ENCODE data around the gene FAM20C.

GRCh38 chr7:173209-173918 is 19.0 kb upstream of the FAM20C start:
- TF ChIP-seq CTCF (IDR thresholded peaks at IDR 0.05; ENCODE audit: extremely low read depth in 1 of 2, insufficient read depth in 1 of 2, low read depth in 1 of 2, low read length in 2 of 2), result no peak
- no peak for TF ChIP-seq FOS (IDR thresholded peaks at IDR 0.05; ENCODE audit: borderline replicate concordance, insufficient read depth, low read length)
- TF ChIP-seq POLR2A (IDR thresholded peaks at IDR 0.05; ENCODE audit: low read depth, low read length), result no peak
- no peak for TF ChIP-seq POLR2AphosphoS5 (IDR thresholded peaks at IDR 0.05; ENCODE audit: insufficient read depth, low read depth, low read length)
- TF ChIP-seq MAX (IDR thresholded peaks at IDR 0.05; ENCODE audit: insufficient read depth, insufficient read length), result no peak
- TF ChIP-seq EZH2 (IDR thresholded peaks at IDR 0.05; ENCODE audit: borderline replicate concordance, low read depth, low read length, severe bottlenecking), result no peak
